ENCODE results near the gene UGT1A7.

GRCh38 chr2:233639860-233640259 lies 41.8 kb upstream of the UGT1A7 start:
- no peak for TF ChIP-seq POLR2AphosphoS5 (IDR thresholded peaks at IDR 0.05; ENCODE audit: low read depth, low read length)
- TF ChIP-seq POLR2A (IDR thresholded peaks at IDR 0.05; ENCODE audit: low read depth, low read length), result no peak
- TF ChIP-seq TAF1 (IDR thresholded peaks at IDR 0.05; ENCODE audit: borderline replicate concordance, low read depth, low read length), result no peak
